ENCODE results near the gene ZFYVE19.

Gene ZFYVE19

GRCh38 chr15:40796041-40796440, 10.8 kb upstream of the ZFYVE19 start:
- TF ChIP-seq CTCF (IDR thresholded peaks at IDR 0.05; ENCODE audit: control insufficient read depth, insufficient read depth, low read depth, low read length, missing control alignments): no peak
- H3K4me3 ChIP-seq (ENCODE audit: control insufficient read depth, low read depth, low read length): no peak overlapping the region
- DNase-seq (ENCODE audit: low read depth): no peak

DNA sequence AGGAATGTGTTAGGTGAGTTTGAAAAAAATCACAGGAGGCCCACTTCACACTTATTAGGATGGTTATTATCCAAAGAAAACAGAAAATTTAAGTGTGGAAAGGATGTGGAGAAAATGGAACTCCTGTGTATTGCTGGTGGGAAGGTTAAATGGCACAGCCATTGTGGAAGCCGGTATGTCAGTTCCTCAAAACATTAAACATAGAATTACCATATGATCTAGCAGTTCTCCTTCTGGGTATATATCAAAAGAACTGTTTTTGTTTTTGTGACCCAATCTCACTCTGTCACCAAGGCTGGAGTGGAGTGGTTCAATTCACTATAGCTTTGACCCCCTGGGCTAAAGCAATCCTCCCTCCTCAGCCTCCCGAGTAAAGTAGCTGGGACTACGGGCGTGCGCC, 10.4 kb upstream of the ZFYVE19 start:
- no peak overlapping the region for H3K4me3 ChIP-seq (ENCODE audit: control insufficient read depth, low read depth, low read length)
- no peak for TF ChIP-seq CTCF (IDR thresholded peaks at IDR 0.05; ENCODE audit: control insufficient read depth, insufficient read depth, low read depth, low read length, missing control alignments)
- DNase-seq (ENCODE audit: low read depth): no peak

DNA sequence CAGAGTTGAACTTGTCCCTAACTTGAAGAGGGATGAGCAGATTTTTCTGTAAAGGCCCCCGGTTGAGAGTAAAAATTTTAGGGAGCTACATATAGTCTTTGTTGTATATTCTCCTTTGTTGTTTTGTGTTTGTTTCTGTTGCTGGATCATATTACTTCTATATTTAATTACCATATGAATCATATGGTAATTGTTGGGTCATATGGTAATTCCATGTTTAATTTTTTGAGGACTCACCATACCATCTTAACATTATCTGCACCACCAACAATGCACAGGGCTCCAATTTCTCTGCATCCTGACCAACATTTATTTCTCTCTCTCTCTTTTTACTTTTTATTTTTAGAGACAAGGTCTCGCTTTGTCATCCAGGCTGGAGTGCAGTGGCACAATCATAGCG, 7.4 kb upstream of the ZFYVE19 start:
- no peak for DNase-seq (ENCODE audit: low read depth)
- TF ChIP-seq CTCF (IDR thresholded peaks at IDR 0.05; ENCODE audit: control insufficient read depth, insufficient read depth, low read depth, low read length, missing control alignments): no peak
- no peak overlapping the region for H3K4me3 ChIP-seq (ENCODE audit: control insufficient read depth, low read depth, low read length)

- no peak for DNase-seq (ENCODE audit: low read depth)
- no peak for TF ChIP-seq CTCF (IDR thresholded peaks at IDR 0.05; ENCODE audit: control insufficient read depth, insufficient read depth, low read depth, low read length, missing control alignments)
- H3K4me3 ChIP-seq (ENCODE audit: control insufficient read depth, low read depth, low read length): no peak overlapping the region
These were observed 3.8 kb upstream of the ZFYVE19 start for GRCh38 chr15:40803076-40803475.

- no peak overlapping the region for H3K4me3 ChIP-seq (ENCODE audit: control insufficient read depth, low read depth, low read length)
- no peak for DNase-seq (ENCODE audit: low read depth)
- no peak for TF ChIP-seq CTCF (IDR thresholded peaks at IDR 0.05; ENCODE audit: control insufficient read depth, insufficient read depth, low read depth, low read length, missing control alignments)
These were observed 3.2 kb upstream of the ZFYVE19 start for GRCh38 chr15:40803688-40804087.

DNA sequence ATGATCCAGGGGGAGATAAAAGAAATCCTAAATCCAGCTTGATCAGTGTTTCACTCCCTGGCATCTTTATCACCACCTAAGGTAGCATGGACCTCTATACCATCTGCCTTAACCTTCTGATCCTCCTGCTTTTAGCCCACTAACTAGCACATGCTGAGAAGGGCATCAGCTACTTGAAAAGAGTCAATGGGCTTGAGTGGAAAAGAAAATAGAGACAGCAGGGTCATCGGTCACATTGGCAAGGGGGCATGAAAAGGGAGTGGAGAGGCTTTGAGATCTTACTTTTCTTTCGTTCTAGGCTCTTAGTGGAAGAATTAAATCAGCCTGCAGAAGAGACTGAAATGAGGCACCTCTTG, 239 bp upstream of the ZFYVE19 start:
- TF ChIP-seq CTCF (IDR thresholded peaks at IDR 0.05; ENCODE audit: control insufficient read depth, insufficient read depth, low read depth, low read length, missing control alignments): no peak
- no peak for DNase-seq (ENCODE audit: low read depth)
- H3K4me3 ChIP-seq (ENCODE audit: control insufficient read depth, low read depth, low read length): peak overlapping the region; percentile 72

- no peak for DNase-seq (ENCODE audit: low read depth)
- TF ChIP-seq CTCF (IDR thresholded peaks at IDR 0.05; ENCODE audit: control insufficient read depth, insufficient read depth, low read depth, low read length, missing control alignments): no peak
- peak overlapping the region; percentile 72 for H3K4me3 ChIP-seq (ENCODE audit: control insufficient read depth, low read depth, low read length)
These were observed 1.1 kb downstream of the ZFYVE19 start for GRCh38 chr15:40807888-40808461.

Data from AG09309 (cell line).